H1 (cell line): Measurements from ENCODE around the gene OGFOD2. TPM values are rescaled to one million over a fixed set of nuclear protein-coding genes. Genes with fewer than 3 reads are reported as not detected.

Source experiments
- ASH2L ChIP-seq: fragments of 200-600, 300-600 bp; sonication (generic); IDR thresholded peaks from one replicate; pipeline ENCODE4 v1.7.1; 2017; ENCODE audit warnings: low read length
- BACH1 ChIP-seq: IDR thresholded peaks from 2 replicates; pipeline ENCODE4 v1.6.1; 2012; ENCODE audit warnings: low read length, improper control_type of control experiment
- CBX8 ChIP-seq: fragments of 300-800, 300-1000 bp; sonication (generic); IDR thresholded peaks from 2 replicates; pipeline ENCODE4 v1.7.1; 2016; ENCODE audit warnings: low read depth, low read length, borderline replicate concordance
- FOSL1 ChIP-seq: IDR thresholded peaks from 2 replicates; pipeline ENCODE4 v1.6.1; 2011; ENCODE audit warnings: mild to moderate bottlenecking, low read depth, low read length, moderate library complexity; ENCODE audit not compliant: insufficient read depth
- JUN ChIP-seq: IDR thresholded peaks from 2 replicates; pipeline ENCODE4 v1.6.1; 2011; ENCODE audit warnings: low read depth, mild to moderate bottlenecking, improper control_type of control experiment, low read length
- KDM4A ChIP-seq: IDR thresholded peaks from one replicate; pipeline ENCODE4 v1.7.1; 2012; ENCODE audit warnings: low read depth, mild to moderate bottlenecking, moderate library complexity, low read length, inconsistent platforms; ENCODE audit not compliant: severe bottlenecking
- MAFK ChIP-seq: IDR thresholded peaks from 2 replicates; pipeline ENCODE4 v1.6.1; 2012; ENCODE audit warnings: low read depth, mild to moderate bottlenecking, improper control_type of control experiment, low read length
- polyA plus RNA-seq, 7 experiments: library from polyadenylated mRNA; depleted of rRNA in 3 of 7; stranded (reverse) in 5 of 7; unstranded in 2 of 7; fragments of >200 nt in 5 of 7; fragments of 200-250 nt in 2 of 7; gene quantifications; 1 replicate in 5 of 7; 2 replicates in 1 of 7; 4 replicates in 1 of 7; pipeline versions ENCODE4 v1.2.1 to v1.2.3, GENCODE V29; 2011 to 2013; ENCODE audit warnings: missing spikeins in 2 of 7, mixed read lengths in 2 of 7
- total RNA-seq: library from RNA; stranded (reverse); fragmentation: NEBNext Ultra II Directional; extraction: Animal tissue kit (Norgen Biotek cat#: 25700); gene quantifications from 2 replicates; pipeline ENCODE4 v1.2.1, GENCODE V29; 2021

Gene OGFOD2
- total and polyA plus RNA-seq, 2 of the 8 experiments (the other 6 are each of a cell fraction or from before 2014, with no cell fraction given): 17.3 to 20.3 TPM

DNA sequence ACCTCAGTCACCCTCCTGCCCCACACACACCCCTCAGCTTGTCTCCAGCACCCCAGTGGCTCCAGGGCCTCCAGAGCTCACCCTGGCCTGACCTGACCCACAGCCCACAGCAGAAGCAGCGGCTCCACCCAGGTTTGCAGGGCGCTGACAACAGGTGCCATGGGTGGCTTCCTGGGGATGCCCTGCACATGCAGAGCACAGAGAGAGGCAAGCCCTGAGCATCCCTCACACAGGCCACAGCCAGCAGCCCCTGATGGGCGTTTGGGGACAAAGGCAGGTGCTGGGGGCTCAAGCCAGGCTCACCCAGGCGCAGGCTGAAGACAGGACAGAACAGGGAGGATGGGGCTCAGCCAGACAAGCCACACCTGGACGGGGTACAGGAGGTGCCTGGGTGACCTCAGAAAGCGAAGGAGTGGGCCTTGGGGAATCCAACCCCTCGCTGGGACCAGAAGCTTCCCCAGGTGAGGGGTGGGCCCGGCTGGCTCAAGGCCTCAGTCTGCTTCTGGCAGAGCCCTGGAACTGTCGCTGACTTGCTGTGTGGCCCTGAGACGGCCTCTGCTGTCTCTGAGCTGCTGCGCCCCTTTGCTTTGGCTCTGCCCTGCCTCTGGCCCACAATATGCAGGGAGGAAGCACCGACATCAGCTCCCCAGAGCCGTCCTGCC lies 16.0 kb downstream of the OGFOD2 start (continued):
- no peak for TF ChIP-seq FOSL1
- no peak for TF ChIP-seq CBX8
- TF ChIP-seq BACH1: no peak
- TF ChIP-seq ASH2L: no peak
- no peak for TF ChIP-seq JUN
- TF ChIP-seq KDM4A: no peak
- no peak for TF ChIP-seq MAFK
